ENCODE results near the gene PHLDB1.

DNA sequence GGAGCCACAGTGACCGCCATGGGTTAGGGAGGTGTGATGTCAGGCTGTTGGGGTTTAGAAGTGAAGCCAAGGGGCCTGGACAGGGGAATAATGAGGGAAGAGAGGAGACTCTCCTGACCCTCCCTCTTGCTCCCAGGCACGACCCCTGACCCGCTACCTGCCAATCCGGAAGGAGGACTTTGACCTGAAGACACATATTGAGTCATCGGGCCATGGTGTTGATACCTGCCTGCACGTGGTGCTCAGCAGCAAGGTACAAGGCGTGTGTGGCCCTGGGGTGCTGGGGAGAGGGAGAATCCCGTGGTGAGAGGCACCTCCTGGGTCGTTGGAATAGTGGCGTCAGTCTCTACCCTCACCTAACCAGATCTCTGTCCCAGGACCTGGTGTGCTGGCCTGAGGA, 42.5 kb downstream of the PHLDB1 start:
- no peak for TF ChIP-seq CTCF (conservative IDR thresholded peaks at IDR 0.05; ENCODE audit: low read depth, low read length)
- TF ChIP-seq EZH2 (IDR thresholded peaks at IDR 0.05; ENCODE audit: borderline replicate concordance, low read depth, low read length, poor library complexity, severe bottlenecking), result no peak

All from A673 (cell line).